T-helper 22 cell (primary cell): ENCODE measurements around the gene PIANP.
"Not testable (repeated sequence)": the region's sequence is repeated elsewhere in the genome, so short reads cannot be mapped to it uniquely, and the experiment has no call there.

Experiments used
- DNase-seq: peaks from one replicate; pipeline ENCODE4 v3.0.0-alpha.2; 2020; ENCODE audit warnings: low read depth

Gene PIANP

DNA sequence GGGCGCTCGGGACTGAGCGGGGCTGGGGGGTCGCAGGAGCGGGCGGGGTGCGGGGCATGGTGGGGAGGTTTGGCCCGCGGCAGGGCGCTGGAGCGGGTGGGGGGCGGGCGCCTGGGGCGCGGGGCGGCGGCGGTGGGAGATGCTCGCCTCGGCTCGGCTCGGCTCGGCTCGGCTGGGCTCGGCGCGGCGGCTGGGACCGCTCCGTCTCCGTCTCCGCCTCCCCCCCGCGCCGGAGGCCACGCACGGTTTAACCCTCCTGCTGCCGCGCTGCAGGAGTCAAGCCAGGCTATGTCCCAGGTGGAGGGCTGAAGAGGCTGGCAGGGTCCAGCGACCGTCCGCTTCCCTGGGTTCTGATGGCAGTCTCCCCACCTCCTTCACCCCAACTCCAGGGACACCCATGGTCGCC lies at the start of gene PIANP:
Gene PIANP, minus strand, starts transcription at position 170 of the 406 bp plus-strand sequence. CDS start 2,754 bp downstream, outside the sequence.
- DNase-seq = peak; percentile 19

GRCh38 chr12:6748761-6749160 lies 48.1 kb upstream of the PIANP start:
- no peak for DNase-seq

DNA sequence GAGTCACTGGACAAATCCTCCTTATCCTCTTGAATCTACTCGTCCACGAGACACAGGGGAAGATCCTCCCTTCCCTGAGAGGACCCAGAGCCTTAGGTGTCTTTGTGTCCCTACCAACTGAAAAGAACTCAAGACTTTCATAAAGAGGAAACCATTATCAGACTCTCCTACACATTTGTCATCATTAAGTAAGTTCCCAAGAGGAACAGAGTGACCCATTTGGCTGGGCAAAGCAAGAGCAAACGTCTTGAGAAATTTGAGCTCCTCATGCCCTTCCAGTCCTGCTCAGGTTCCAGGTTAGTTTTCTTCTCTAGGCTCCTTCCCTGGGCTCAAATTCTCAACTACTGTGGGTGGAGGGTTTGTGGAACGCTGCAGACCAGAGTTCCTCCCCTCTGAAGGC lies 46.6 kb upstream of the PIANP start:
- no peak for DNase-seq

DNA sequence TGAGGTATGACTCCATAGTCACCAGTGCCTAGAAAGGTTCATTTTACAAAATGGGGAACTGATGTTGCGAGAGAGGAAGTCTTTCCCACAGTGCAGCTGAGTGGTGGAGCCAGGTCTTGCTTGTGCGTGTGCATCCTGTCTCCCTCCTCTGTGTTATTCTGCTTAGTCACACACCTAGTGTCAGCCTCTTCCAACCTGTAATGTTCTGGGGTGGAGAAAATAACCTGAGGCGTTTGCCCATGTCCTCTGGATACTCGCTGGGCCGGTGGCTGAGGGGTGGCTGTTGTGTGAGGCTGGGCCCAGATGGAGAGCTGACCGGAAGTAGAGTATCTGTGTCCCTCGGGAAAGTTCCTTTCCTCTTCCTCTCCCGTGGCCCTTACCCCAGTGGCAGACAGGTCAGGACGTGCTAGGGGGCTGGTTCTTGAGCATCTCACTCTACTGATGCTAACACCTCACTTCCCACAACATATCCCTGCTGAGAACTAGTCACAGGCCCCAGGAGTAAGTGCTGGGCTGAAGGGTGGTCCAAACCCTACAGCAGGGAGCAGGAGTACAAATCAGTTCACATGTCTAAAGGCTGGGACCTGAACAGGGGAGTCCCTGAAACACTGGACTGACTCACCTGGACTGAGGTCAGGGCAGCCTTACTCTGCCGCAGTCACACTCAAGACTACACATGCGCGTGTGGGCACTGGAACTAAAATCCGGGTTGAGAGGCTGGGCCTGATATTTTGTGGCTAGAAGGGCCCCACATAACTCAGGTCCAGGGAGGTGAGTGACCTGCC lies 45.3 kb upstream of the PIANP start:
- DNase-seq = no peak

GRCh38 chr12:6743300-6743699 lies 42.7 kb upstream of the PIANP start:
- DNase-seq = not testable (repeated sequence)

- DNase-seq = no peak
These were observed 42.2 kb upstream of the PIANP start for GRCh38 chr12:6742834-6743233.

DNA sequence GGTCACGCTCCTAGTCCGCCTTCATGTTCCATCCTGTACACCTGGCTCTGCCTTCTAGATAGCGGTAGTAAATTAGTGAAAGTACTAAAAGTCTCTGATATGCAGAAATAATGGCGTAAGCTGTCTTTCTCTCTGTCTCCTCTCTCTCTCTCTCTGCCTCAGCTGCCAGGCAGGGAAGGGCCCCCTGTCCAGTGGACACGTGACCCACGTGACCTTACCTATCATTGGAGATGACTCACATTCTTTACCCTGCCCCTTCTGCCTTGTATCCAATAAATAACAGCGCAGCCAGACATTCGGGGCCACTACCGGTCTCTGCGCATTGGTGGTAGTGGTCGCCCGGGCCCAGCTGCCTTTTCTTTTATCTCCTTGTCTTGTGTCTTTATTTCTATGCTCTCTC lies 41.5 kb upstream of the PIANP start:
- not testable (repeated sequence) for DNase-seq

DNA sequence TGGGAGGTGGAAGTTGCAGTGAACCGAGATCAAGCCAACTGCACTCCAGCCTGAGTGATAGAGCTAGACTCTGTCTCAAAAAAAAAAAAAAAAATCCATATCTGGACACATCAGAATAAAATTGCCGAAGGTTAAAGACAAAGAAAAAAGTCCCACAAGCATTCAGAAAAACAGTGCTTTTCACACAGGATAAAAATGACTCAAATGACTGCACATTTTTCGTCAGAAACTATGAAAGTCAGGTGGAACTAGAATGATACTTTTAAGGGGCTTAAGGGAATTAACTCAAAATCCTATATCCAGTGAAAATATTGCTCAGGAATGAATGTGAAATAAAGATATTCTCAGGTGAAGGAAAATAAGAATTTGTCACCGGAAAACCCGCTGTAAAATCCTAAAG lies 36.1 kb upstream of the PIANP start:
- no peak for DNase-seq

DNA sequence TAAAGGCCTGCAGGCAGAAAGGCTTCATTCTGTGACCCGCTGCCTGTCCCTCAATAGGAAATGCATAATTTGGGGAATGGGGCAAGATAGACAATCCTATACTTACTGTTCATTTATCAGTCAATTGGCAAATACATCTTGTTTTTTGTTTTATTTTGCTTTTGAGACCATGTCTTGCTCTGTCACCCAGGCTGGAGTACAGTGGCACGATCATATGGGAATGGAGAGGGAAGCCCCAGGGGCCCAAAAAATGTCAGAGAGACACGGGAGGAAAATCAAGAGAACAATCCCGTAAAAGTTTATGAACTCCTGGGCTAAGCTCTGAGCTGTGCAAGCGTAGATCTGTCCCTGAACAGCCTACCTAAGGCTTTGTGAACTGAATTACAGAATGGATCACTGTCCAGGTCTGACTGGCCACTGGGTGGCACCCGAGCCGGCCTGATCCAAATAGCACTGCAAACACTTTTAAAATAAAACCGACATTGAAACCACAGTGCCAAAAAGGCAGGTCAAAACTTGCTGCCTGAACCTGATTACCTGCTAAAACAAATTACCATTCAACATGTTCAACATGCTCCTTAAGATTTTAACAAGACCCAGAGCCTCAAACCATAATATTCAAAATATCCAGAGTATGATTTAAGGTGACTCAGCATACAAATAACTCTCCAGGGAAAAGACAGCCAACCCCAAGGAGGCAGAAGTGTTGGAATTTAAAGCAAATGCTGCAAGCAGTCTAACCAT lies 35.0 kb upstream of the PIANP start:
- no peak for DNase-seq

GRCh38 chr12:6734506-6735387 lies 34.1 kb upstream of the PIANP start:
- DNase-seq = no peak

GRCh38 chr12:6730169-6730568 lies 29.6 kb upstream of the PIANP start:
- DNase-seq = no peak

DNA sequence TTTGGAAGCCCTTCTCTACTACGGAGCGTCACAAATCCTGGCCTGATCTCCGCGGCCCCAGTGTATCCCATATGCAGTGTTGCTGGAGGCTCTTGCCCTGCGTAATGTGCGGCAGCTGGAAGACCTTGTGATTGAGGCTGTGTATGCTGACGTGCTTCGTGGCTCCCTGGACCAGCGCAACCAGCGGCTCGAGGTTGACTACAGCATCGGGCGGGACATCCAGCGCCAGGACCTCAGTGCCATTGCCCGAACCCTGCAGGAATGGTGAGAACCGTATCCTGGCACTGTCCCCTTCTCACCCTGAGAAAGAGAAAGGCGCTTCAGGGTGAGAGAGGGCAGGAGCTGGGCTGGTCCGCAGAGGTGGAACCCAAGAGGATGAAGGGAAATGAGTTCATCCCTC lies 28.6 kb upstream of the PIANP start:
- no peak for DNase-seq

- no peak for DNase-seq
These were observed 24.7 kb upstream of the PIANP start for GRCh38 chr12:6725350-6725749.

GRCh38 chr12:6724409-6724797 lies 23.8 kb upstream of the PIANP start:
- peak; percentile 13 for DNase-seq

DNA sequence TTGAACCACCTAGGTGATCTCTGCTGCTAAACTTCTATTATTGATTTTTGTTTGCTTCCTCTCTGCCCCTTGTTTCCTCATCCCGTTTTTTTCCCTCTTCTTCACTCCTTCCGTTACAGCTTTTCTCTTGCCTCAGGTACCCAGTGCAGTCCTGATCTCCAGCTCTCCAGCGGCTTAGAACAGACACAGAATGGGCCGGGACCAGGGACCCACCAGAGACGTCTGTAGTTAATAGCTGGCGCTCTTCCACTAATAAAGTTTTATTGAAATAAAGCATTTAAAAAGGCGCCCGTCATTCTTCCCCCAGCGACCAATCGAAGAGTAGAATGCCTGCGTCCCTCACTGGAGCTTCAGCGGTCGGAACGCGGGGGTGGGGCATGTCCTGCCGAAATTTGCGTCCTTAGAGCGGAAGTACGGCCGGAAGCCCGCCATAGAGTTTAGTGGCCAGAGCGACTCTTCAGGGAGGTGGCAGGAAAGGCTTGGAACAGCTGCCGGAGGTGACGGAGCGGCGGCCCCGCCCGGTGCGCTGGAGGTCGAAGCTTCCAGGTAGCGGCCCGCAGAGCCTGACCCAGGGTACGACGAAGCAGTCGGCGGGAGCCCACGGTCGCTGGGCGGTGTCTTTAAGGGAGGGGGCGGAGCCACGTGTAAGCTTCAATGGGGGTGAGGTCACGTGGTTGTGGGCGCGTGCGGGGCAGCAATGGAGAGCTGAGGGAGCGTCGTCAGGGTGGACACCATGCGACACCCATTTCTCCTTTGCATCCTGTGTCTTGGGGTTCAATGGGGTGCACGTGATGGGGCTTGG lies 23.2 kb upstream of the PIANP start, which contains the start of gene COPS7A:
Gene COPS7A, plus strand, starts transcription at position 440 of the 802 bp plus-strand sequence. CDS start 611 bp downstream, outside the sequence.
- peak; percentile 91 for DNase-seq

DNA sequence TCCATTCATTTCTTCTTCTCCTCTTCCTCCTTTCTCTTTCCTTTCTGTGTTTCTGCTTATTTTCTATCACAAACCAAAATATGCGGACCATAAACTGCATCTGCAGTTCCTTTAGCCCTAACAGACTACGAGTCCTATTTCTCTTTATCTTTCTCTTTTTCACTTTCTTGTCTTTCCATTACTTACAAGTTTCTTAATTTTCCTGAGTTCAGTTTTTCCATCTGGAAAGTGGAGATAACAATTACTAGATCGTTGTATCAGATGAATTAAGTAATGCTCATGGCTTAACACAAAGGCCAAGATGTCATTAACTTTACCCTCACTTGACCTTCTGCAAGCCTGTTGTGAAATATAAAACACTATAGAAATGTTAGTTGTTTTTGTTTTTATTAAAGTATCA lies 22.2 kb upstream of the PIANP start:
- DNase-seq = no peak

DNA sequence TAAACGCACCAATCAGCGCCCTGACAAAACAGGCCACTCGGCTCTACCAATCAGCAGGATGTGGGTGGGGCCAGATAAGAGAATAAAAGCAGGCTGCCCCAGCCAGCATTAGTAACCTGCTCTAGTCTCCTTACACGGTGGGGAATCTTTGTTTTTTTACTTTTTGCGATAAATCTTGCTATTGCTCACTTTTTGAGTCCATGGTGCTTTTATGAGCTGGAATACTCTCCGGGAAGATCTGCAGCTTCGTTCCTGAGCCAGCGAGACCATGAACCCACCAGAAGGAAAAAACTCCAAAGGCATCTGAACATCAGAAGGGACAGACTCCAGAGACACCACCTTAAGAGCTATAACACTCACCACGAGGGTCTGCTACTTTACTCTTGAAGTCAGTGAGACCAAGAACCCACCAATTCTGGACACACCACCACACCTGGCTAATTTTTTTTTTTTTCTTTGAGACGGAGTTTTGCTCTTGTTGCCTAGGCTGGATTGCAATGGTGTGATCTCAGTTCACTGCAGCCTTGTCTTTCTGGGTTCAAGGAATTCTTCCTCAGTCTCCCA lies 16.3 kb upstream of the PIANP start:
- no peak for DNase-seq

- DNase-seq = not testable (repeated sequence)
These were observed 15.6 kb upstream of the PIANP start for GRCh38 chr12:6716031-6716873.

DNA sequence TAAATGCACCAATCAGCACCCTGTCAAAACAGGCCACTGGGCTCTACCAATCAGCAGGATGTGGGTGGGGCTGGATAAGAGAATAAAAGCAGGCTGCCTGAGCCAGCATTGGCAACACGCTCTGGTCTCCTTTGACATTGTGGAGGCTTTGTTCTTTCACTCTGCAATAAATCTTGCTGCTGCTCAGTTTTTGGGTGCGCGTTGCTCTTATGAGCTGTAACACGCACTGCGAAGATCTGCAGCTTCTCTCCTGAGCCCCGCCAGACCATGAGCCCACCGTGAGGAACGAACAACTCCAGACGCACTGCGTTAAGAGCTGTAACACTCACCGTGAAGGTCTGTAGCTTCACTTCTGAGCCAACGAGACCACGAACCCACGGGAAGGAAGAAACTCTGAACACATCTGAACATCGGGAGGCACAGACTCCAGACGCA lies 8.4 kb upstream of the PIANP start:
- DNase-seq = no peak

DNA sequence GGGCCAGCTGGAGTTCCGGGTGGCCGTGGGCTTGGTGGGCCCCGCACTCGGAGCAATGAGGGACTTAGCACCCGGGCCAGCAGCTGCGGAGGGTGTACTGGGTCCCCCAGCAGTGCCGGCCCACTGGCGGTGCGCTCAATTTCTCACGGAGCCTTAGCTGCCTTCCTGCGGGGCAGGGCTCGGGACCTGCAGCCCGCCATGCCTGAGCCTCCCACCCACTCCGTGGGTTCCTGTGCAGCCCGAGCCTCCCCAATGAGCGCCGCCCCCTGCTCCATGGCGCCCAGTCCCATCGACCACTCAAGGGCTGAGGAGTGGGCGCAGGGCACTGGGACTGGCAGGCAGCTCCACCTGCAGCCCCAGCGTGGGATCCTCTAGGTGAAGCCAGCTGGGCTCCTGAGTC lies 7.7 kb upstream of the PIANP start:
- not testable (repeated sequence) for DNase-seq
